Jurkat, Clone E6-1 (cell line): ENCODE results near the gene NTM.

Experiments
- DNase-seq: peaks from one replicate; pipeline ENCODE4 v3.0.0-alpha.2; 2011; ENCODE audit warnings: low read depth, low spot score
- H3K4me3 ChIP-seq: 2 replicates; pipeline ENCODE4 v1.5.1; 2011; ENCODE audit warnings: mild to moderate bottlenecking, low read length, control low read depth, moderate library complexity

NTM gene

DNA sequence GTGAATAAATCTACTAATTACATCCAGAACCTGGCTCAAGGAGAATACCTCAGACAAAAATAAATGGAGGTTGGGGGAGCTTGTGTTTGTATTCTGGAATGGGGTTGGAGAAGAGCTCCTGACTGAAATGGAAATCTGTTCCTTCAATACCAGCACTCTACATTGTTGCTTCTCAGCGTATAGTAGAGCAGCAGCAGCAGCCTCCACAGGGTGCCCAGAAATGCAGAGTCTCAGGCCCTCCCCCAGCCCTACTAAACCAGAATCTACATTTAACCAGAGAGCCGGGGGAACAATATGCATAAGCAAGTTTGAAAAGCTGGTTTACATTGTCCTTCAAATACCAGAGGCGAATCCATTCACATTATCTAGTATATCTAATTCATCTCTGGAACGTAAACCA, 474.8 kb downstream of the NTM start:
- no peak for DNase-seq
- no peak overlapping the region for H3K4me3 ChIP-seq

- no peak for DNase-seq
- H3K4me3 ChIP-seq: no peak overlapping the region
These were observed 479.1 kb downstream of the NTM start for GRCh38 chr11:131849485-131849884.

DNA sequence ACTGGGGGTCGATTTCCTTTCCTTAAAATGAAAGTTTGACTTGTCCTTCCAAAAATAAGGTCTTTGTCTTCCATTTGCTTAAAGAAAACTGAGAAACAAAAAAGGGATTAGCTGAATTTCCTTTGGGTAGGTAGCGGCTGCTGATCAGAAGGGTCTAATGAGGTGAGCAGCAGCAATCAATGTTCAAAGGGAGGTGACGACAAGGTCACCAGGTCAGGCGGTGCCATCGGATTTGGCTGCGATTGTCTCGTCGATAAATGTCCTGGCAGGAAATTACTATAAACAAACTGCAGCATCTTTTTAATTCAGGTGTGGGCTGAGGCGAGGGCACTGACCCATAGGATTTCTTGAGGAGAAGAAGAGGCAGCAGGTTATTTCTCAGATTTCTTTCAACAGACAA, 480.1 kb downstream of the NTM start:
- H3K4me3 ChIP-seq: no peak overlapping the region
- DNase-seq: no peak

DNA sequence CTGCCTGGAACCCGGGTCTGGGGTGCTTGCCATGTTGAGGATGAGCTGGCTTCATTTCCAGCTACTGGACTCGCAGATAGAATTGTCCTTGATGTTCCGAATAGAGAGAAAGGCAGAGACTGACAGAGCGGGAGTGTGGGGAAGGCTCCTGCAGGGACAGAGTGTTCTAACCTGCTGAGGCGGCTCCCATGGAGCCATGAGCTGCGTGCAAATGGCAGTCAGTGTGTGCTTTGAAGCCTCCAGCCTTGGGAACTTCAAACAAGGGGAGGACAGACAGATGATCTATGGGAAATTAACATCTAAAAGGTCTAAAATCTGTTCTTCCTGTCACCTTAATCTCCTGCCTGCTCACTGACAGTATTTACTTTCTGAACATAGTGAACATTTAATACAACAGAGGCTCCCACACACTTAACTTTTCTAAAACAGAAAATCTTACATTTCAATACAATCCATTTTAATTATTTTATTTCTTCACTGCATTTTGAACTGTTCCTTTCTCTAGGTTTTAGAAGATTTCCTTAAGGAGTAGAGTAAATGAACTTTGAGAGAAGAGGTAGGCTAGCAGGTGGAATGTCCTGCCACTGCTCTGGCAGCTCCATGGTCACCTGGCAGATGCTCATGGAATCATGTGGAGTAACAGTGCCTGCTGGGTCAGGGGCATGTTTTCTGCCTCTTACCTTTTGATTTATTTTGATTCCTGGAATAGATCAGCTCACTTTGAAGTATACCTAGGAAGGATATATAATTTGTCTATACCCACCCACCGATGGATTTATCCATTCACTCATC, 481.7 kb downstream of the NTM start:
- no peak overlapping the region for H3K4me3 ChIP-seq
- DNase-seq: no peak

GRCh38 chr11:131852757-131853156, 482.3 kb downstream of the NTM start:
- DNase-seq: no peak
- H3K4me3 ChIP-seq: no peak overlapping the region

DNA sequence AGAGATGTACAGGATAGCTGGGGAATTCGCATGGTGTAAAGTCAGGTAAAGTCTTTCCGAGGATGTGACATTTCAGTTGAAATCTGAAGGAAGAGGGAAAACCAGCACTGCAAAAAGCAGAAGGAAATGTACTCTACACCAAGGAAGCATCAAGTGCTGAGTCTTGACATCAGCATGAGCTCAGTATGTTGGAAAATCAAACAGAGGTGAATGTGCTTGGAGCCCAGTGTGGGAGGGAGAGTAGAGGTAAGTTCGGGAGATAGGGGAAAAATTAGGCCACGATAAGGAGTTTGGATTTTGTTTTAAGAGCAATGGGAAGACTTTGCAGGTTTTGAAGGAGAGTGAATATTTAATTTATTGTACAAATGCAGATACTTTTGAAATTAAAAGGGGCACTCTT, 484.0 kb downstream of the NTM start:
- no peak overlapping the region for H3K4me3 ChIP-seq
- DNase-seq: no peak

DNA sequence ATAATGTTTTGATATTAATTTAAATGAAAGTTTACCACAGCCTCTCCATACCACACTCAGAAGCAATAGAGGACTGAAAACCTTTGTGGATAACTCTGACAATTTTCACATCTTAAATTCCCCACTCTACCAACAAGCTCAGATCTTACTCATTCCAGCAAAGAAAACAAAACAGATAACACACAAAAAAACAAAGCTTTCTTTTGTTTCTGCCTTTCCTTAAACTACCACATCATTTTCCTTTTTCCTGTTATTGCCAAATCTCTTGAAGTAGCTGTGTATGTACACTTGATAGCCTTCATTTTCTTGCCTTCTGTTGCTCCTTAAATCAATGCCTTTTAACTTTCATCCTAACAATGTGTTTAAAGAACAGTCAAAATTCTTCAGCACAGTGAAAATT, 484.9 kb downstream of the NTM start:
- no peak for DNase-seq
- no peak overlapping the region for H3K4me3 ChIP-seq

- DNase-seq: no peak
- H3K4me3 ChIP-seq: no peak overlapping the region
These were observed 486.8 kb downstream of the NTM start for GRCh38 chr11:131857246-131857645.

DNA sequence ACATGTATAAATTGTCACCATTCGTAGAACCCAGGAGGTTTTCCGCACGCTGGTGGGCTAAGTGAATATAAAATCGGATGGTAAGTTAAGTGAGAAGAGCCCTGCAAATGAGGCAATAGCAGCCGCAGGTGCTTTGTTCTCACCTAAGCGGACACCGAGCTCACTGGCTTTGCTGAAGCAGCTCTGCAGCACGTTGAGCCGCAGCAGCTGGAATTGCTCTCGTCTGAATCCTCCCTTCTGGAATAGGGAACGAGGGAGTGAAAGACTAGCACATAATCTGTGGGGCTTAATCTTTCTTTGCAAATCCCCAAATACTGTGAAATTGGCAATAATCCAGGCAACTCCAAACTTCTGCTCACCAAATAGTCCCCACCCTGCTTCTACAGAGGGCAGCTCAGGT, 488.1 kb downstream of the NTM start:
- no peak for DNase-seq
- H3K4me3 ChIP-seq: no peak overlapping the region

GRCh38 chr11:131859538-131860210, 489.3 kb downstream of the NTM start:
- H3K4me3 ChIP-seq: no peak overlapping the region
- no peak for DNase-seq

GRCh38 chr11:131864228-131864627, 493.8 kb downstream of the NTM start:
- H3K4me3 ChIP-seq: no peak overlapping the region
- DNase-seq: no peak

DNA sequence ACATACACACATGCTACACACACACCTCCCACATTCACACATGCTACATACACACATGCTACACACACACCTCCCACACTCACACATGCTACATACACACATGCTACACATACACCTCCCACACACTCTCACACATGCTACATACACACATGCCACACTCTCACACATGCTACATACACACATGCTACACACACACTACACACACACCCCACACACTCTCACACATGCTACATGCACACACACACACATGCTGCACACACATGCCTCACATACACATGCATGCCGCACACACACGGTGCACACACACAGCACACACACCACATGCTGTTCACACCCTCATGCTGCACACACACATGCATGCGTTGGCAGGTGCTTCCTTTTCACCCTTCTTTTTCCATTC, 495.4 kb downstream of the NTM start:
- H3K4me3 ChIP-seq: no peak overlapping the region
- DNase-seq: no peak

DNA sequence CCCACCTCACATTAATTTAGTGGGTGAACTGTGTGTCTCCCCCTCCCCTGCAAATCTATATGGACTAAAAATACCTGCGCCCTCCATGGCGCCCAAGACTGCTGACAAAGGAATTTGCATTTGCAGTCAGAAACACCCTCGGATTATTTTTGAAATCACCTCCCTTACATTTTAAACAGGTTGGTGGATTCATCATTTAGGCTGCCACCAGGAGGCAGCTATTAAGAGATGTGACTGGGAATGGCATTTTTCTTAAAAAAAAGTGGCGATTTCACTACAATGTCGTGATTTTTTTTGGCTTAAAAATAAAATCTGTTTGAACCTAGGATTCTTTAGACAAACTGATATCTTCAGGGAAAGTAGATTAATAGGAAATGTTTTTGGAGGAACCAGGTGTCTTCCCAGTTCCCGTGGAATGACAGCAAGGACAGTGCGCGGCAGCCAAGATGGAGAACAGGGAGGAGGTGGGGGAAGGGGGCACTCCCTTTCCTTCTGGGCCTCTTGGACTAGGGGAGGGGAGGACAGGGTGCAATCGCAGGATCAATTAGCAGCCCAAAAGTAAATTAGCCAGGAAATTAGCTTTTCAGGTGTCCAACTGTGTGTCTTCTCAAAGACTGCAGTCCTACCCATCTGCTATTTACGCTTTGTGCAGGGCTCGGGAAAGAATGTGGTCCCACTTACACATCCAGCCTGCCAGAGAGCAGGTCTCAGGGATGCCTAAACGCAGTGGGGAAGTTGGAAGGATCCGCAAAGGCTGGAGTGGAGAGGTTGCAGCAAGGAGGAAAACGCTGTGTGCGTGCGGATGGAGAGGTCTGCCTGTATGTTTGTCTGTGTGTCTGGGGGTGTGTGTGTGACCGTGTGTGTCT, 496.4 kb downstream of the NTM start:
- no peak for DNase-seq
- H3K4me3 ChIP-seq: no peak overlapping the region

GRCh38 chr11:131867457-131868257, 497.2 kb downstream of the NTM start:
- no peak overlapping the region for H3K4me3 ChIP-seq
- peak; percentile 17 for DNase-seq

DNA sequence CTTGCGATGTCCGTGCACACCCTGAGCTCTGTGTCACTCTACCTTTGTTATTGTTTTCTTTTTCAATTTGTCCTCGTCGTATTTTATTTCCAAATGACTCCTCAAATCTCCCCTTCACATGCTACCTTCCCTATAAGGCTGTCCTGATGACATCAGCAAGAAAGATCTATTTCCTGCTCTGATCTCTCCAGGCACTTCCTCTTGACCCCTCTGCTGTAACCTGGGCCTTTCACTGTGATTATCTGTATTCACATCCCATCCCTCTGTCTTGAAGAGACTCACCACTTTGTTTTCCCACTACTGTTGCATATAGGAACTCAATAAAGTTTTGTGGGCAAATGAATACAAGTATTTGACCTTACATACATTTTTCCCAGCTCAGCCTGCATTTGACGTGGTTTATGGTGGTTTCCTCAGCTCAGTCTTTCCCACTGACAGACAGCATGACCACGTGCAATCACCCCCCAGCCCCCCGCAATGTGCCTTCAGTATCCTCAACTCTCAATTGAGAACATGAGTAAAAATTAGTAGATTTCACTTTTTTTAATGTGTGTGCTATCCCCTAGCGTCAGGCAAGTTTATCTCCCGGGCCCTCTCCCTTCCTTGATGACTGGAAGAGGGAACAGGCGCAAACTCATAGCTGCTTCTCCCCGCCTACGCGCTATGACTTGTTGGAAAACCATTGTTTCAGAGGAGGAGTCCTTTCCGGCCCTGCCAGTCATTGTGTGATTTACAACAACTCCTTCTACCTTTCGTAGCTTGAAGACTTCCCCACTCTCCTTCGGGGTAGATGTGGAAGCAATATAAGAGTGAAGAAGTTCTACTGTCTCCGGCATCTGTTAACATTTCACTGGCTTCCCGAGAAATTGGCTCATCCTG, 498.5 kb downstream of the NTM start:
- no peak overlapping the region for H3K4me3 ChIP-seq
- DNase-seq: no peak

GRCh38 chr11:131870305-131870704, 499.9 kb downstream of the NTM start:
- no peak for DNase-seq
- no peak overlapping the region for H3K4me3 ChIP-seq

GRCh38 chr11:131871006-131871405, 500.6 kb downstream of the NTM start:
- DNase-seq: no peak

DNA sequence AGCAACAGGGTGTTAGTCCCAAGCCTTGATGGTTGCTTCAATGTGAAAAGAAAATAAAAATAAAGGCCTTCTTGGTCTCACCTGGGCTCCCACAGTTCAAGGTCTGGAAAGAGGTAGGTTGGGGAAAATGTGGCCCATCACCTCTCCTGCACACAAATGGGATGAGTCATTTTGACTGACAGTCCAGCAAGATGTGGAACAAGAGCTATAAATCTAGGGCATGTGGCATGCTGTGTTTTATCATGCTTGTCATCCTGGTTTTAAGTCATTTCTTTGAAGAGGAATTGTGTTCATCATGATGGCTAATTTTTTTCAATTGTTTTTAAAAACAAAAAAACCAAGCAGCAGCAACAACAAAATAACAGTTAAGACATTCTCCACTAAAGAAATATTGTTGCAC, 503.7 kb downstream of the NTM start:
- DNase-seq: no peak
- no peak overlapping the region for H3K4me3 ChIP-seq

More at GRCh38 chr11:131871006-131871405, 500.6 kb downstream of the NTM start:
- H3K4me3 ChIP-seq: no peak overlapping the region
